A673 (cell line): Measurements from ENCODE around the gene PPOX.

Source experiments
- EZH2 ChIP-seq: fragments of 200-600 bp; sonication (generic); IDR thresholded peaks from 2 replicates; pipeline ENCODE4 v1.6.1; 2017; ENCODE audit warnings: borderline replicate concordance, low read depth, mild to moderate bottlenecking, mixed read lengths, antibody characterized with exemption, low read length; ENCODE audit not compliant: poor library complexity, severe bottlenecking
- TF ChIP-seq, protein P1 (sequence below): fragments of 300-800, 200-600 bp; sonication (generic); conservative IDR thresholded peaks from 2 replicates; pipeline ENCODE4 v1.5.1; 2017; ENCODE audit warnings: low read depth, mild to moderate bottlenecking, antibody characterized with exemption, low read length, moderate library complexity, mixed read lengths

DNA sequence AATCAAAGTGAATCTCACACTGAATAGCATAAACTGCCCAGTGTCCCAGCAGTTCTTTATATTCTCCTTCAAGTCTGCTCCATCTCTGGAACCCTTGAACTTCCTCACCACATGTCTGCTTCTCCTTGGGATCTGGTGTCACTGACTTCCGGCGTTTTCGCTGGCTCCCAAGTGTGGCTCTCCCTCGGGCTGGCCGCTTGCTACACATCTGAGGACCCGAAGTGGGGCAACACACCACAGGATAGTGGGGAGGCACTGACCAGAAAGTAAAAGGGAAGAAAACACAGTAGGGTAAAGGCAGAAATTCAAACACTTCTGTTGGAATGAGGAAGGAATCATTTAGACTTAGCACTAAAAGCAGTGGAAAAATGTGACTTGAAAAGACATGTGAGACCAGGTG, 43.3 kb upstream of the PPOX start:
- TF ChIP-seq, protein P1, sequence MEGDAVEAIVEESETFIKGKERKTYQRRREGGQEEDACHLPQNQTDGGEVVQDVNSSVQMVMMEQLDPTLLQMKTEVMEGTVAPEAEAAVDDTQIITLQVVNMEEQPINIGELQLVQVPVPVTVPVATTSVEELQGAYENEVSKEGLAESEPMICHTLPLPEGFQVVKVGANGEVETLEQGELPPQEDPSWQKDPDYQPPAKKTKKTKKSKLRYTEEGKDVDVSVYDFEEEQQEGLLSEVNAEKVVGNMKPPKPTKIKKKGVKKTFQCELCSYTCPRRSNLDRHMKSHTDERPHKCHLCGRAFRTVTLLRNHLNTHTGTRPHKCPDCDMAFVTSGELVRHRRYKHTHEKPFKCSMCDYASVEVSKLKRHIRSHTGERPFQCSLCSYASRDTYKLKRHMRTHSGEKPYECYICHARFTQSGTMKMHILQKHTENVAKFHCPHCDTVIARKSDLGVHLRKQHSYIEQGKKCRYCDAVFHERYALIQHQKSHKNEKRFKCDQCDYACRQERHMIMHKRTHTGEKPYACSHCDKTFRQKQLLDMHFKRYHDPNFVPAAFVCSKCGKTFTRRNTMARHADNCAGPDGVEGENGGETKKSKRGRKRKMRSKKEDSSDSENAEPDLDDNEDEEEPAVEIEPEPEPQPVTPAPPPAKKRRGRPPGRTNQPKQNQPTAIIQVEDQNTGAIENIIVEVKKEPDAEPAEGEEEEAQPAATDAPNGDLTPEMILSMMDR: no peak
- no peak for TF ChIP-seq EZH2
